T-cell (primary cell): Measurements from ENCODE around the gene NRP1. TPM values are rescaled to one million over a fixed set of nuclear protein-coding genes. Genes with fewer than 3 reads are reported as not detected.

Experiments used
- ATAC-seq, 4 experiments: fragments of 200-7000 bp in 3 of 4; fragments of 150-1000 bp in 1 of 4; cut with Tn5 transposase; replicated peaks in 1 of 4; 1 replicate in 3 of 4; 2 replicates in 1 of 4; pipeline ENCODE4 v1.10.0; 2021; ENCODE audit warnings: moderate library complexity in 3 of 4, mild to moderate bottlenecking in 2 of 4, moderate number of reproducible peaks in 1 of 4
- CTCF ChIA-PET, 2 donors: fragments of 300-600 bp; sonication (Branson Sonifier 250); formaldehyde crosslinking; loops; one replicate each; lab custom pipeline; 2022; ENCODE audit warnings: antibody characterized with exemption in 2 of 2; lab: Charles Lee
- POLR2A ChIA-PET, 2 donors: fragments of 300-600 bp; sonication (Branson Sonifier 250); formaldehyde crosslinking; loops; one replicate each; lab custom pipeline; 2022; ENCODE audit warnings: antibody characterized with exemption in 2 of 2; lab: Charles Lee
- DNase-seq, 35 experiments: peaks; one replicate each; pipeline versions ENCODE4 v3.0.0 to v3.0.0-alpha.2; 2013 to 2023
- H3K27ac ChIP-seq: one replicate; pipeline ENCODE4 v1.5.1; 2013; ENCODE audit warnings: low read length
- H3K27me3 ChIP-seq, 2 experiments: replicated peaks in 1 of 2; 1 replicate in 1 of 2; 2 replicates in 1 of 2; pipeline versions ENCODE4 v1.6.1 to v1.7.0; 2013; ENCODE audit warnings: low read length in 1 of 2, mixed read lengths in 1 of 2; ENCODE audit not compliant: control insufficient read depth in 2 of 2, insufficient read depth in 2 of 2; ENCODE audit errors: extremely low read depth in 1 of 2
- H3K36me3 ChIP-seq, 2 donors: 1 replicate in 1 of 2; 2 replicates in 1 of 2; pipeline versions ENCODE4 v1.6.1 to v1.7.0; 2013; ENCODE audit warnings: low read length in 1 of 2; ENCODE audit not compliant: control insufficient read depth in 2 of 2, insufficient read depth in 1 of 2; ENCODE audit errors: extremely low read depth in 1 of 2
- H3K4me1 ChIP-seq, 2 experiments: 1 replicate in 1 of 2; 2 replicates in 1 of 2; pipeline versions ENCODE4 v1.6.1 to v1.7.0; 2013; ENCODE audit warnings: low read length in 2 of 2, mixed read lengths in 1 of 2; ENCODE audit not compliant: insufficient read depth in 2 of 2, control insufficient read depth in 1 of 2; ENCODE audit errors: extremely low read depth in 1 of 2
- H3K4me3 ChIP-seq, 2 donors: 1 replicate in 1 of 2; 2 replicates in 1 of 2; pipeline versions ENCODE4 v1.5.1 to v1.7.0; 2013; ENCODE audit warnings: mild to moderate bottlenecking in 2 of 2, low read length in 1 of 2, moderate library complexity in 1 of 2; ENCODE audit not compliant: control insufficient read depth in 1 of 2; ENCODE audit errors: extremely low read depth in 1 of 2
- H3K9me3 ChIP-seq: 2 replicates; pipeline ENCODE4 v1.7.0; 2013
- H3K27ac Mint-ChIP-seq, 2 donors: one replicate each; pipeline ENCODE4 v1.8.0; 2020 to 2021; ENCODE audit warnings: mild to moderate bottlenecking in 2 of 2, mixed read lengths in 2 of 2
- H3K27me3 Mint-ChIP-seq, 2 donors: one replicate each; pipeline ENCODE4 v1.8.0; 2021 to 2022; ENCODE audit warnings: mixed read lengths in 2 of 2
- H3K36me3 Mint-ChIP-seq: one replicate; pipeline ENCODE4 v1.8.0; 2021; ENCODE audit warnings: mixed read lengths
- H3K4me1 Mint-ChIP-seq, 3 donors: one replicate each; pipeline ENCODE4 v1.8.0; 2020 to 2022; ENCODE audit warnings: mixed read lengths in 3 of 3, mild to moderate bottlenecking in 1 of 3
- H3K4me3 Mint-ChIP-seq, 3 donors: one replicate each; pipeline ENCODE4 v1.8.0; 2020 to 2022; ENCODE audit warnings: mild to moderate bottlenecking in 3 of 3, mixed read lengths in 3 of 3, moderate library complexity in 3 of 3
- H3K9me3 Mint-ChIP-seq, 3 donors: one replicate each; pipeline ENCODE4 v1.8.0; 2020 to 2022; ENCODE audit warnings: mixed read lengths in 3 of 3
- WGBS: methylation state at CpG from one replicate; pipeline ENCODE4 v1.1.5; 2013; ENCODE audit warnings: missing lambda C conversion rate; ENCODE audit not compliant: insufficient coverage; 5-methylcytosine and 5-hydroxymethylcytosine counted together
- total RNA-seq, 35 experiments: library from RNA in 6 of 35; stranded (reverse) in 6 of 35; fragments of 120-200 nt in 1 of 35; gene quantifications; one replicate each; pipeline versions ENCODE4 v1.2.1 to v1.2.4 and lab custom pipeline; 2013 to 2026

NRP1 gene
- total RNA-seq, 5 donors from 2014 or later (not counting 1 experiment from before 2014, with no cell fraction given), result 0.62 to 1.9 (median 1.1) TPM; not detected in 2

GRCh38 chr10:33365871-33366411 lies 31.5 kb upstream of the NRP1 start:
- H3K9me3 Mint-ChIP-seq, result peaks cover 6 to 14% (median 6%) of the 10 kb centered on the region in 3 donors
- DNase-seq, result no peak
- H3K4me3 ChIP-seq, result no peak overlapping the region
- no peaks in the 10 kb centered on the region for H3K4me1 ChIP-seq
- peaks cover 0 to 5% of the 10 kb centered on the region in 2 experiments for H3K27me3 ChIP-seq
- ChIA-PET POLR2A (no interaction called here), CTCF (no interaction called here)
- H3K4me1 Mint-ChIP-seq, result no peaks in the 10 kb centered on the region
- H3K9me3 ChIP-seq, result no peaks in the 10 kb centered on the region
- peak in 2 of 4 experiments; percentile 23 to 29 for ATAC-seq
- H3K27ac ChIP-seq, result no peak overlapping the region
- H3K36me3 ChIP-seq, result no peaks in the 10 kb centered on the region
- no peak overlapping the region for H3K4me3 Mint-ChIP-seq
- H3K36me3 Mint-ChIP-seq, result no peaks in the 10 kb centered on the region
- H3K27me3 Mint-ChIP-seq, result peaks cover 10 to 29% of the 10 kb centered on the region in 2 donors
- no peak overlapping the region for H3K27ac Mint-ChIP-seq

- Histone ChIP-seq H3K27ac (no peak overlapping the region), H3K4me3 (no peak overlapping the region), H3K9me3 (no peaks in the 10 kb centered on the region), H3K27me3 (peaks cover 0 to 5% of the 10 kb centered on the region in 2 experiments), H3K36me3 (no peaks in the 10 kb centered on the region), H3K4me1 (no peaks in the 10 kb centered on the region)
- ChIA-PET POLR2A (no interaction called here), CTCF (no interaction called here)
- Mint-ChIP-seq H3K36me3 (no peaks in the 10 kb centered on the region), H3K9me3 (peaks cover 6 to 14% (median 6%) of the 10 kb centered on the region in 3 donors), H3K4me1 (no peaks in the 10 kb centered on the region), H3K27me3 (peaks cover 13 to 34% of the 10 kb centered on the region in 2 donors), H3K4me3 (no peak overlapping the region), H3K27ac (no peak overlapping the region)
- WGBS, result no CpG with 5 or more reads among the region's 1 CpG
- ATAC-seq (no peak), DNase-seq (no peak)
Measured at GRCh38 chr10:33365301-33365700, 30.8 kb upstream of the NRP1 start.

GRCh38 chr10:33363106-33363505 lies 28.6 kb upstream of the NRP1 start:
- POLR2A ChIA-PET, result no interaction called here
- no peaks in the 10 kb centered on the region for H3K36me3 Mint-ChIP-seq
- no peak overlapping the region for H3K27ac ChIP-seq
- H3K27ac Mint-ChIP-seq, result no peak overlapping the region
- H3K4me1 ChIP-seq, result no peaks in the 10 kb centered on the region
- H3K36me3 ChIP-seq, result no peaks in the 10 kb centered on the region
- CTCF ChIA-PET, result no interaction called here
- H3K27me3 Mint-ChIP-seq, result peaks cover 16 to 30% of the 10 kb centered on the region in 2 donors
- no peak for DNase-seq
- H3K9me3 ChIP-seq, result no peaks in the 10 kb centered on the region
- no peak overlapping the region for H3K4me3 Mint-ChIP-seq
- no peak overlapping the region for H3K4me3 ChIP-seq
- ATAC-seq, result no peak
- no peaks in the 10 kb centered on the region for H3K4me1 Mint-ChIP-seq
- peaks cover 5 to 9% (median 6%) of the 10 kb centered on the region in 3 donors for H3K9me3 Mint-ChIP-seq
- peaks cover 0 to 5% of the 10 kb centered on the region in 2 experiments for H3K27me3 ChIP-seq

GRCh38 chr10:33358016-33358415 lies 23.5 kb upstream of the NRP1 start:
- Mint-ChIP-seq H3K4me3 (no peak overlapping the region), H3K36me3 (no peaks in the 10 kb centered on the region), H3K9me3 (peaks cover 0 to 3% (median 0%) of the 10 kb centered on the region in 3 donors), H3K4me1 (no peaks in the 10 kb centered on the region), H3K27me3 (peaks cover 21 to 28% of the 10 kb centered on the region in 2 donors), H3K27ac (no peak overlapping the region)
- Histone ChIP-seq H3K9me3 (no peaks in the 10 kb centered on the region), H3K4me1 (no peaks in the 10 kb centered on the region), H3K4me3 (no peak overlapping the region), H3K27ac (no peak overlapping the region), H3K27me3 (peaks cover 0 to 14% of the 10 kb centered on the region in 2 experiments), H3K36me3 (no peaks in the 10 kb centered on the region)
- CTCF ChIA-PET, result no interaction called here
- 100% methylated on average over 1 of the region's 4 CpGs for WGBS
- no peak for DNase-seq
- POLR2A ChIA-PET, result no interaction called here
- no peak for ATAC-seq

- no peak overlapping the region for H3K27ac Mint-ChIP-seq
- Histone ChIP-seq H3K27me3 (peaks cover 0 to 14% of the 10 kb centered on the region in 2 experiments), H3K27ac (no peak overlapping the region), H3K36me3 (no peaks in the 10 kb centered on the region), H3K4me3 (no peak overlapping the region), H3K9me3 (no peaks in the 10 kb centered on the region), H3K4me1 (no peaks in the 10 kb centered on the region)
- no peak for DNase-seq
- WGBS, result 29% methylated on average over 2 of the region's 2 CpGs
- H3K4me1 Mint-ChIP-seq, result no peaks in the 10 kb centered on the region
- H3K9me3 Mint-ChIP-seq, result peaks cover 0 to 3% (median 0%) of the 10 kb centered on the region in 3 donors
- no peak overlapping the region for H3K4me3 Mint-ChIP-seq
- ATAC-seq, result no peak
- POLR2A ChIA-PET, result no interaction called here
- CTCF ChIA-PET, result no interaction called here
- H3K27me3 Mint-ChIP-seq, result peaks cover 9 to 15% of the 10 kb centered on the region in 2 donors
- H3K36me3 Mint-ChIP-seq, result no peaks in the 10 kb centered on the region
Measured at GRCh38 chr10:33355274-33355673, 20.8 kb upstream of the NRP1 start.

- H3K27me3 Mint-ChIP-seq, result peaks cover 4% of the 10 kb centered on the region in 2 donors
- H3K9me3 Mint-ChIP-seq, result no peaks in the 10 kb centered on the region
- ChIA-PET CTCF (interaction anchor here in 1 of 2 donors (0.7 kb wide), 1 partner anchor 1062 kb away, joined by 3 read pairs; no protein-coding TSS in a partner anchor), POLR2A (no interaction called here)
- no peaks in the 10 kb centered on the region for H3K9me3 ChIP-seq
- H3K27ac Mint-ChIP-seq, result no peak overlapping the region
- DNase-seq, result no peak
- H3K36me3 ChIP-seq, result no peaks in the 10 kb centered on the region
- H3K27me3 ChIP-seq, result peaks cover 0 to 14% of the 10 kb centered on the region in 2 experiments
- H3K4me3 Mint-ChIP-seq, result no peak overlapping the region
- H3K4me1 Mint-ChIP-seq, result no peaks in the 10 kb centered on the region
- no peak for ATAC-seq
- WGBS, result 86% methylated on average over 1 of the region's 3 CpGs
- no peak overlapping the region for H3K4me3 ChIP-seq
- H3K27ac ChIP-seq, result no peak overlapping the region
- H3K36me3 Mint-ChIP-seq, result no peaks in the 10 kb centered on the region
- no peaks in the 10 kb centered on the region for H3K4me1 ChIP-seq
Measured at GRCh38 chr10:33353853-33354252, 19.4 kb upstream of the NRP1 start.
